ENCODE data around the gene GLTP.

Gene GLTP

DNA sequence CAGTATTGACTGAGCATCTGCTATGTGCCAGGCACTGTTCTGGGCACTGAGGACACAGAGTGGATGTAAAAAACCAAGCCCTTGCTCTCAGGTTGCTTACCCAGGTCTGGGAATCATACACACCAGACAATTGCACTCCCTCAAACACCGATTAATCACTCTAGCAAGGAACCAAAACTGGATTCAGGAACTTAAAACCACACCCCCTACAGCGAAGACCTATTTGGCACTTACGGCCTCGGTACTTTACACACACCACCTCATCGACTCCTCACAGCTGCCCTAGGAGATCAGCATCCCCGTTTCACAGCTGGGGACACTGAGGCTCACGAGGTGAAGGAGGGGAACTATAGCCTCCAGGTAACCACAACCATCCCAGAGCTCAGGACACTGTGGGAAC lies 1.6 kb downstream of the GLTP start:
- TF ChIP-seq, protein P1, sequence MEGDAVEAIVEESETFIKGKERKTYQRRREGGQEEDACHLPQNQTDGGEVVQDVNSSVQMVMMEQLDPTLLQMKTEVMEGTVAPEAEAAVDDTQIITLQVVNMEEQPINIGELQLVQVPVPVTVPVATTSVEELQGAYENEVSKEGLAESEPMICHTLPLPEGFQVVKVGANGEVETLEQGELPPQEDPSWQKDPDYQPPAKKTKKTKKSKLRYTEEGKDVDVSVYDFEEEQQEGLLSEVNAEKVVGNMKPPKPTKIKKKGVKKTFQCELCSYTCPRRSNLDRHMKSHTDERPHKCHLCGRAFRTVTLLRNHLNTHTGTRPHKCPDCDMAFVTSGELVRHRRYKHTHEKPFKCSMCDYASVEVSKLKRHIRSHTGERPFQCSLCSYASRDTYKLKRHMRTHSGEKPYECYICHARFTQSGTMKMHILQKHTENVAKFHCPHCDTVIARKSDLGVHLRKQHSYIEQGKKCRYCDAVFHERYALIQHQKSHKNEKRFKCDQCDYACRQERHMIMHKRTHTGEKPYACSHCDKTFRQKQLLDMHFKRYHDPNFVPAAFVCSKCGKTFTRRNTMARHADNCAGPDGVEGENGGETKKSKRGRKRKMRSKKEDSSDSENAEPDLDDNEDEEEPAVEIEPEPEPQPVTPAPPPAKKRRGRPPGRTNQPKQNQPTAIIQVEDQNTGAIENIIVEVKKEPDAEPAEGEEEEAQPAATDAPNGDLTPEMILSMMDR (conservative IDR thresholded peaks at IDR 0.05; ENCODE audit: control insufficient read depth, insufficient read depth, low read depth, low read length), result no peak
- no peak for DNase-seq (ENCODE audit: low read depth)
- peak overlapping the region; percentile 92 for H3K4me3 ChIP-seq (ENCODE audit: control insufficient read depth, low read depth, low read length)

DNA sequence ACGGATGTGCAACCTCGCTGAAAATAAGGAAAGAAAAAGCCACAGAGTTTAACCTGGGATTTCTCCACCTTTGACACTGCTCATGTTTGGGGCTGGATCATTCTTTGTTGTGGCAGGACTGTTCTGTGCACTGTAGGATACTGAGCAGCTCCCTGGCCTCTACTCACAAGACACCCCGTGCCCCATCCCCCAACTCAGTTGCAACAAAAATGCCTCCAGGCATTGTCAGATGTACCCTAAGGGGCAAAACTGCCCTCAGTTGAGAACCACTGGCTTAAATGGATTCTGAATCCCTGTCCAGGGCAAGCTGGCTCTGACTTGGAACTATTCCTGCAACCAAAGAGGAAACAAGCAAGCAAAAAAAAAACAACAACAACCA lies 2.1 kb downstream of the GLTP start:
- TF ChIP-seq, protein P1 (conservative IDR thresholded peaks at IDR 0.05; ENCODE audit: control insufficient read depth, insufficient read depth, low read depth, low read length), result no peak
- no peak overlapping the region for H3K4me3 ChIP-seq (ENCODE audit: control insufficient read depth, low read depth, low read length)
- DNase-seq (ENCODE audit: low read depth), result no peak

DNA sequence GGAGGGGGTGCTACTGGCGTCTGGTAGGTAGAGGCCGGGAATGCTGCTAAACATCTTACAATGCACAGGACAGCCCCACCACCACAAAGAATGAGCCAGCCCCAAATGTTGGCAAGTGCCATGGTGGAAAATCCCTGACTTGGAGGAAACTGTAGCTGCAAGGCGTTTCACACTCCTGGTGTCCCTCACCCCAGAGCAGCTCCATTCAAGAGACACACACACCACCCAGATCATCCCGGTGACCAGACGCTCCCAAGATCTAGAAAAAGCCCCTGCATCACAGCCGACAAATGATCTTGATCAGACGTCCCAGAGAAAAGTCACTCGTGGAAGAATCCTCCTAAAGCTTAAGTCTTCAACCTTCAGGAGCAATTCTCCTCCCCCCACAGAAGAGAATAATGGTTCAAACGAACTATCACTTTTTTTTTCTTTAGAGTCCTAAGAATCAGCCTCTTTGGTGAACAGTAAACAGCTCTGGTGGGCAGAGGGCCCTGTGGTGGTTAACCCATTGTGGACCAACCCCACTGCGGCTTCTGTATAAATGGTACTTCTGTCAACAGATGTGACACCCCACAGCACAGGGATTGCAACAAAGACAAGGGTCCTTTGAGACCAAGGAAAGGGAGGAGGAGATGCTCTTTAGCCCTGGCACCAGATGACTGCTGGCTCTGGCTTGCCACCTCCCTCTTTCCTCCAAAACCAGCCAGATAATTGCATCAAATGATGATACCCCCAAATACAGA lies 2.7 kb downstream of the GLTP start:
- no peak overlapping the region for H3K4me3 ChIP-seq (ENCODE audit: control insufficient read depth, low read depth, low read length)
- TF ChIP-seq, protein P1 (conservative IDR thresholded peaks at IDR 0.05; ENCODE audit: control insufficient read depth, insufficient read depth, low read depth, low read length), result no peak
- DNase-seq (ENCODE audit: low read depth), result no peak

DNA sequence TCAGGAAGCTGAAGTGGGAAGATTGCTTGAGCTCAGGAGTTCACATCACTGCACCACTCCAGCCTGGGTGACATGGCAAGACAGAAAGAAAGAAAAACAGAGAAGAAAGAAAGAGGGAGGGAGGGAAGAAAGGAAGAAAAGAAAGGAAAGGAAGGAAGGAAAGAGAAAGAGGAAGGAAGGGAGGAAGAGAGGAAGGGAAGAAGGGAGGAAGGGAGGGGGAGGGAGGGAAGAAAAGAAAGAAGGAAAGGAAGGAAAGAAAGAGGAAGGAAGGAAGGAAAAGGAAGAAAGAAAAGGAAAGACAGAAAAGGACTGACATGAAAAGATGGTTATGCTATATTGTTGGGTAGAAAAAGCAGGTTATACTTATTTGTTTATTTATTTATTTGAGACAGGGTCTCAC lies 3.9 kb downstream of the GLTP start:
- DNase-seq (ENCODE audit: low read depth), result no peak
- no peak overlapping the region for H3K4me3 ChIP-seq (ENCODE audit: control insufficient read depth, low read depth, low read length)
- TF ChIP-seq, protein P1 (conservative IDR thresholded peaks at IDR 0.05; ENCODE audit: control insufficient read depth, insufficient read depth, low read depth, low read length), result no peak

DNA sequence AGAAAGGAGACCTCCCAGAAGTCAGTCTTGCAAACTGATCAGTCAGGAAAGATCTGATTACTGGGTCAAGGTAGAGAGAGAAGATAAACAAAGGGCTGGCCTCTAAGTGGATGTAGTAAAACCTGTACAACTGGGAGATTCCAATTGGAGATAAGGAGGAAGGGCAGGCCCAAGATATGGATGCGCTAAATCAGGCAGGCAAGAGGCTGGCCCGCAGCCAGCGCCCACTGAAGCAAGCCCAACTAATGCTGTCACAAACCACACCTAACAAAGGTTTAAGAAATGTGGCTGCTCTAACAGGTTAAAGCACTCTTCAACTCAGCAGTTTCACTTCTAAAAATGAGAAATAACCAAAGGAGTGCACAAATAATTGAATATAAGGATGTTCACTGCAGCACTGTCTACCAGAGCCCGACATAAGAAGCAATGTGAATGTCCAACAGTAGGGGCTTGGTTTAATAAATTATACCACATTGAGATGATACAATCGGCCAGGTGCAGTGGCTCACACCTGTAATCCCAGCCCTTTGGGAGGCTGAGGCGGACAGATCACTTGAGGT lies 4.7 kb downstream of the GLTP start:
- DNase-seq (ENCODE audit: low read depth), result no peak
- TF ChIP-seq, protein P1 (conservative IDR thresholded peaks at IDR 0.05; ENCODE audit: control insufficient read depth, insufficient read depth, low read depth, low read length), result no peak
- H3K4me3 ChIP-seq (ENCODE audit: control insufficient read depth, low read depth, low read length), result no peak overlapping the region

DNA sequence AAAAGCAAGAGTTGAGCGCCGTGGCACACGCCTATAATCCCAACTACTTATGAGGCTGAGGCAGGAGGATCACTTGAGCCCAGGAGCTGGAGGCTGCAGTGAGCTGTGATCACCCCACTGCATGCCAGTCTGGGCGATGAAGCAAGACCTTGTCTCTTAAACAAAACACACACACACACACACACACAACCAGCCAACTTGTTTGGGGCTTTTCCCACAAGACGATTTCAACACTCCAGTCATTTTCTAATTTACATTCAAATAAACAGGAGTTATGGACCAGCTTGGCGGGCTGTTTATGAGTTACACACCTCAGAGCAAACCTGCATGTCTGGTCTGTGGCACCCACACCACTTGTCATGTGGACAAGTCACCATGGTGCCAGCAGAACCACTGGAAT lies 6.7 kb downstream of the GLTP start:
- no peak overlapping the region for H3K4me3 ChIP-seq (ENCODE audit: control insufficient read depth, low read depth, low read length)
- no peak for DNase-seq (ENCODE audit: low read depth)
- TF ChIP-seq, protein P1 (conservative IDR thresholded peaks at IDR 0.05; ENCODE audit: control insufficient read depth, insufficient read depth, low read depth, low read length), result no peak
